OCI-LY1 (cell line): ENCODE results near the gene FBL.
"Not testable (repeated sequence)": the region's sequence is repeated elsewhere in the genome, so short reads cannot be mapped to it uniquely, and the experiment has no call there.

Source experiments
- H2AFZ ChIP-seq: fragments of 200-600 bp; sonication (generic), shearing (Covaris generic); 2 replicates; pipeline ENCODE4 v1.6.0; 2014; ENCODE audit warnings: antibody characterized with exemption, mild to moderate bottlenecking, low read length
- H3F3A ChIP-seq: fragments of 200-600 bp; sonication (generic), shearing (Covaris generic); 2 replicates; pipeline ENCODE4 v1.6.0; 2014; ENCODE audit warnings: mild to moderate bottlenecking, antibody characterized with exemption, low read length, moderate library complexity; ENCODE audit not compliant: insufficient read depth
- H3K27ac ChIP-seq: fragments of 200-600 bp; sonication (generic); 2 replicates; pipeline ENCODE4 v1.5.1; 2014; ENCODE audit warnings: low read length, mixed run types, mild to moderate bottlenecking, low read depth; ENCODE audit not compliant: poor library complexity, severe bottlenecking
- H3K27me3 ChIP-seq: fragments of 200-600 bp; sonication (generic); 2 replicates; pipeline ENCODE4 v1.6.0; 2014; ENCODE audit warnings: antibody characterized with exemption, mild to moderate bottlenecking, low read length, moderate library complexity; ENCODE audit not compliant: insufficient read depth
- H3K36me3 ChIP-seq: fragments of 200-600 bp; sonication (generic); 2 replicates; pipeline ENCODE4 v1.6.1; 2014; ENCODE audit warnings: mild to moderate bottlenecking, antibody characterized with exemption, low read length, moderate library complexity, mixed read lengths; ENCODE audit not compliant: insufficient read depth
- H3K4me1 ChIP-seq: fragments of 200-600 bp; sonication (generic); 2 replicates; pipeline ENCODE4 v1.5.1; 2014; ENCODE audit warnings: mild to moderate bottlenecking, low read length, moderate library complexity; ENCODE audit not compliant: insufficient read depth, severe bottlenecking
- H3K4me2 ChIP-seq: fragments of 200-600 bp; sonication (generic), shearing (Covaris generic); 2 replicates; pipeline ENCODE4 v1.6.1; 2014; ENCODE audit warnings: low read length
- H3K4me3 ChIP-seq: fragments of 200-600 bp; sonication (generic); 2 replicates; pipeline ENCODE4 v1.5.1; 2014; ENCODE audit warnings: low read length, low read depth, mild to moderate bottlenecking, mixed read lengths; ENCODE audit not compliant: poor library complexity, severe bottlenecking
- H3K79me2 ChIP-seq: fragments of 200-600 bp; shearing (Covaris generic); 2 replicates; pipeline ENCODE4 v1.6.1; 2016; ENCODE audit warnings: mixed run types, low read length, mixed read lengths; ENCODE audit not compliant: insufficient read depth
- H3K9ac ChIP-seq: fragments of 200-600 bp; sonication (generic), shearing (Covaris generic); 2 replicates; pipeline ENCODE4 v1.6.1; 2014; ENCODE audit warnings: mild to moderate bottlenecking, low read length, mixed read lengths
- H3K9me2 ChIP-seq: fragments of 200-600 bp; sonication (generic), shearing (Covaris generic); 2 replicates; pipeline ENCODE4 v1.6.1; 2014; ENCODE audit warnings: low read depth, mild to moderate bottlenecking, low read length, mixed read lengths
- H3K9me3 ChIP-seq: fragments of 200-600 bp; shearing (Covaris generic); 2 replicates; pipeline ENCODE4 v1.6.1; 2014; ENCODE audit warnings: low read length, mixed read lengths
- H4K20me1 ChIP-seq: fragments of 200-600 bp; sonication (generic), shearing (Covaris generic); 2 replicates; pipeline ENCODE4 v1.6.0; 2016; ENCODE audit warnings: mild to moderate bottlenecking, low read length; ENCODE audit not compliant: insufficient read depth
- EZH2 ChIP-seq: fragments of 200-600 bp; sonication (generic), shearing (Covaris generic); IDR thresholded peaks from 2 replicates; pipeline ENCODE4 v1.8.0; 2017; ENCODE audit warnings: borderline replicate concordance, mixed run types, mild to moderate bottlenecking, antibody characterized with exemption, low read length, moderate library complexity, mixed read lengths
- TF ChIP-seq, protein P1 (sequence below): fragments of 200-600 bp; sonication (generic), shearing (Covaris generic); IDR thresholded peaks from 2 replicates; pipeline ENCODE4 v1.5.1; 2017; ENCODE audit warnings: mild to moderate bottlenecking, antibody characterized with exemption, low read length, moderate library complexity, mixed read lengths

FBL gene

DNA sequence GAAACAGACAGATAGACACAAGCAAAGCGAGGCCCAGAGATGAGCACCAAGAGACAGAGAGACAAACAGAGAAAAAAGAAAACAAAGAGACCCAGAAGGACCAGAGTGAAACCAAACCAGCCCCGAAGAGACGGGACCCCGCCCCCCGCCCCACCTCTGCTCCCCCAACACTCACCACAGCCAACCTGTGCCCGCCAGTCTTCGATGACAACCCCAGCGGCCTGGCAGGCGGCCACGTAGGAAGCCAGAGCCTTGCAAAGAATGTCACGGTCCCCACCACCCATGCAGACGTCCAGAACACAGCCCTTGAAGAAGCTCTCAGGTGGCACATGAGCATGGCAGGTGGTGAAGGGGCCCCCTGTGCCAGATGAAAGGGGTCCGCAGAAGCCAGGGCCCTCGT lies 31.3 kb upstream of the FBL start:
- not testable (repeated sequence) for H4K20me1 ChIP-seq, H3K4me3 ChIP-seq, H3F3A ChIP-seq, H3K9ac ChIP-seq, H3K79me2 ChIP-seq, H3K4me1 ChIP-seq, H3K4me2 ChIP-seq, H3K27me3 ChIP-seq, H3K27ac ChIP-seq, H2AFZ ChIP-seq, H3K9me2 ChIP-seq, H3K9me3 ChIP-seq
- peaks cover 20% of the 10 kb centered on the region; the same call in 1 of the 2 replicates for H3K36me3 ChIP-seq

DNA sequence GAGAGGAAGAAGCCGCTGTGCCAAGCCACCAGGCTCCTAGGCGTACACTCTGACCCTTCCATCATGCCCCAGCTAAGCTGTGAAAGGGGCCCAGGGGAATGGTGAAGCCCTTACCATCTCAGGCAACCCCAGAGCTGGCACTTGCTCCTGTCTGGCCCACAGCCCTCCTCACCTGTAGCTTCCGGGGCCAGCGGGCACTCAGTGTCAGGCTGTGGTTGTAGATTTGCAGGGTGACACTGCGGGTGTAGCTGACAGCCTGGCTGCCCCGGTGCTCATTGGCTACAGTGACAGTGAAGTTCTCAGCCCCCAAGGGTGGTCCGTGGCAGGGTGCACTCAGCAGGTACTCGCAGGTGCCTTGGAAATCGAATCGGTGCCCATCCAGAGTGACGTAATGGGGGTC lies 30.3 kb upstream of the FBL start:
- not testable (repeated sequence) for H3K9ac ChIP-seq, H3K27ac ChIP-seq, H4K20me1 ChIP-seq, H3K4me3 ChIP-seq, H3K4me2 ChIP-seq, H3F3A ChIP-seq, H3K79me2 ChIP-seq, H3K9me2 ChIP-seq, H3K27me3 ChIP-seq, H3K9me3 ChIP-seq, H2AFZ ChIP-seq, H3K4me1 ChIP-seq
- peaks cover 28% of the 10 kb centered on the region; the same call in 1 of the 2 replicates for H3K36me3 ChIP-seq

DNA sequence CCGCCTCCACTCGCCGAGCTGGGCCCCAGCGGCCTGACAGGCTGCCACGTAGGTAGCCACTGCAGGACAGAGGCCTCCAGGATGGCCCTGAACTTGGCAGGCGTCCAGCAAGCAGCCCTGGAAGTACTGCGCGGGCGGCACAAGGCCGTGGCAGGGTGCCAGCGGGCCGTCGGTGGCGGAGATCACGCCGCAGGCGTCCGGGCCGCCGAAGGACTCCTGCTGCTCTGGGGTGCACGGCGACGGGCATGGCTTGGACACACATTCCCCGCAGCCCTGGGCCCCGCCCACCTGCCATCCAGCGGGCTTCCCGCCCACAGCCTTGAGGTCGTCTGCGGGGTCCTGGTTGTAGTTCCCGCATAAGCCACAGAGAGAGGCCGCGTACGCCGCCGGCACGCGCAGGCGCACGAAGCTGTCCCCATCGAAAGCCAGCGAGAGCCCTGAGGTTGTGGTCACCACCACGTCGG lies 29.3 kb upstream of the FBL start:
- H3K4me3 ChIP-seq, H3K79me2 ChIP-seq, H3K27ac ChIP-seq, H3K27me3 ChIP-seq, H3K9me3 ChIP-seq, H3F3A ChIP-seq, H3K4me1 ChIP-seq, H2AFZ ChIP-seq, H4K20me1 ChIP-seq, H3K4me2 ChIP-seq, H3K9ac ChIP-seq, H3K9me2 ChIP-seq: not testable (repeated sequence)
- H3K36me3 ChIP-seq = peaks cover 33% of the 10 kb centered on the region; the same call in 1 of the 2 replicates

DNA sequence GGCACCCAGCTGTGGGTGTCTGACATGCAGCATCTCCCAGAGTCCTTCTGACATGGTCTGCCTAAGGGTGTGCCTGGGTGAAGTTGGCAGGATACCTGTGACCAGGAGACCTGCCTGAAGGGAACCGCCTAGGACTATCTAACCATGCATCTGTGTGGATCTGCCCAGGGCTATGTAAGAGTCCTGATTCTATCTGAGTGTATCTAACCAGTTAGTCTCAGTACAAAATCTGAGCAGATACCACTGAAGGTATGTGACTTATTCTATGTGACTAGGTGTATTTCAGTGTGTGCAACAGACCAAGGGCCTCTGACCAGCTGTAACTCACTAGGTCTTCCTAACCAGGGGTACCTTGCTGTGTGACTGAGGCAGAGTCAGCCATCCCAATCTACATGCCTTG lies 28.2 kb upstream of the FBL start:
- H3K4me1 ChIP-seq = no peaks in the 10 kb centered on the region
- H3K4me3 ChIP-seq = no peak overlapping the region
- H3K27ac ChIP-seq = no peak overlapping the region
- peaks cover 41% of the 10 kb centered on the region; the same call in 1 of the 2 replicates for H3K36me3 ChIP-seq
- no peak for TF ChIP-seq EZH2
- TF ChIP-seq, protein P1, sequence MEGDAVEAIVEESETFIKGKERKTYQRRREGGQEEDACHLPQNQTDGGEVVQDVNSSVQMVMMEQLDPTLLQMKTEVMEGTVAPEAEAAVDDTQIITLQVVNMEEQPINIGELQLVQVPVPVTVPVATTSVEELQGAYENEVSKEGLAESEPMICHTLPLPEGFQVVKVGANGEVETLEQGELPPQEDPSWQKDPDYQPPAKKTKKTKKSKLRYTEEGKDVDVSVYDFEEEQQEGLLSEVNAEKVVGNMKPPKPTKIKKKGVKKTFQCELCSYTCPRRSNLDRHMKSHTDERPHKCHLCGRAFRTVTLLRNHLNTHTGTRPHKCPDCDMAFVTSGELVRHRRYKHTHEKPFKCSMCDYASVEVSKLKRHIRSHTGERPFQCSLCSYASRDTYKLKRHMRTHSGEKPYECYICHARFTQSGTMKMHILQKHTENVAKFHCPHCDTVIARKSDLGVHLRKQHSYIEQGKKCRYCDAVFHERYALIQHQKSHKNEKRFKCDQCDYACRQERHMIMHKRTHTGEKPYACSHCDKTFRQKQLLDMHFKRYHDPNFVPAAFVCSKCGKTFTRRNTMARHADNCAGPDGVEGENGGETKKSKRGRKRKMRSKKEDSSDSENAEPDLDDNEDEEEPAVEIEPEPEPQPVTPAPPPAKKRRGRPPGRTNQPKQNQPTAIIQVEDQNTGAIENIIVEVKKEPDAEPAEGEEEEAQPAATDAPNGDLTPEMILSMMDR = no peak
- H3K4me2 ChIP-seq = no peak overlapping the region
- H3K79me2 ChIP-seq = no peaks in the 10 kb centered on the region
- no peaks in the 10 kb centered on the region for H4K20me1 ChIP-seq
- no peak overlapping the region for H2AFZ ChIP-seq
- no peaks in the 10 kb centered on the region for H3K9me2 ChIP-seq
- no peaks in the 10 kb centered on the region for H3K27me3 ChIP-seq
- no peak overlapping the region for H3K9ac ChIP-seq
- H3K9me3 ChIP-seq = no peaks in the 10 kb centered on the region
- no peaks in the 10 kb centered on the region for H3F3A ChIP-seq

DNA sequence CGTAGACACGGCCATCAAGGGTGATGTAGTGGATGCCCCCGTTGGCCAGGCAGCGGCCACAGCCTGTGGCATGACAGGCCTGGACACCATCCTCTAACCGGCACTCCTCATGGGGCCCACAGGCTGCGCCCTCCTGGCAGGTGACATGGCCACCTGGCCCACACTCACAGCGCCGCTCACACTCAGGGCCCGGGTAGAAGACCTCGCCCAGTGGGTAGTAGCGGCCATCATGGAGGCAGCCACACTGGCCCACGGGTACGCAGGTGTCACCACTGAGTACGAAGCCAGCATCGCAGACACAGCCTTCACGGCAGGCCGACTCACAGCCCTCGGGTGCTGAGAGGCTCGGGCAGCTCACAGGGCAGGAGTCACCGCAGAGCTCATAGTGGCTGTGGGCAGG lies 27.2 kb upstream of the FBL start:
- no peaks in the 10 kb centered on the region for H3K4me1 ChIP-seq
- no peaks in the 10 kb centered on the region for H3F3A ChIP-seq
- H3K79me2 ChIP-seq = no peaks in the 10 kb centered on the region
- no peak overlapping the region for H3K27ac ChIP-seq
- peaks cover 46% of the 10 kb centered on the region; the same call in 1 of the 2 replicates for H3K36me3 ChIP-seq
- H3K4me3 ChIP-seq = no peak overlapping the region
- H3K9me2 ChIP-seq = no peaks in the 10 kb centered on the region
- H3K9ac ChIP-seq = no peak overlapping the region
- H4K20me1 ChIP-seq = no peaks in the 10 kb centered on the region
- H2AFZ ChIP-seq = no peak overlapping the region
- H3K4me2 ChIP-seq = no peak overlapping the region
- H3K27me3 ChIP-seq = no peaks in the 10 kb centered on the region
- no peaks in the 10 kb centered on the region for H3K9me3 ChIP-seq
- no peak for TF ChIP-seq EZH2
- TF ChIP-seq, protein P1 = no peak
